HG02870 (cell line): ENCODE results near the gene RTN1.
A peak's percentile ranks its signal among the peaks of the same experiment; 100 is the strongest.
"Not testable (repeated sequence)": the region's sequence is repeated elsewhere in the genome, so short reads cannot be mapped to it uniquely, and the experiment has no call there.

Experiments
- ATAC-seq: cut with Tn5 transposase; IDR thresholded peaks from one replicate; pipeline ENCODE4 v1.9.1; 2021; ENCODE audit warnings: mild to moderate bottlenecking, moderate library complexity; ENCODE audit not compliant: unreplicated experiment

Gene RTN1

DNA sequence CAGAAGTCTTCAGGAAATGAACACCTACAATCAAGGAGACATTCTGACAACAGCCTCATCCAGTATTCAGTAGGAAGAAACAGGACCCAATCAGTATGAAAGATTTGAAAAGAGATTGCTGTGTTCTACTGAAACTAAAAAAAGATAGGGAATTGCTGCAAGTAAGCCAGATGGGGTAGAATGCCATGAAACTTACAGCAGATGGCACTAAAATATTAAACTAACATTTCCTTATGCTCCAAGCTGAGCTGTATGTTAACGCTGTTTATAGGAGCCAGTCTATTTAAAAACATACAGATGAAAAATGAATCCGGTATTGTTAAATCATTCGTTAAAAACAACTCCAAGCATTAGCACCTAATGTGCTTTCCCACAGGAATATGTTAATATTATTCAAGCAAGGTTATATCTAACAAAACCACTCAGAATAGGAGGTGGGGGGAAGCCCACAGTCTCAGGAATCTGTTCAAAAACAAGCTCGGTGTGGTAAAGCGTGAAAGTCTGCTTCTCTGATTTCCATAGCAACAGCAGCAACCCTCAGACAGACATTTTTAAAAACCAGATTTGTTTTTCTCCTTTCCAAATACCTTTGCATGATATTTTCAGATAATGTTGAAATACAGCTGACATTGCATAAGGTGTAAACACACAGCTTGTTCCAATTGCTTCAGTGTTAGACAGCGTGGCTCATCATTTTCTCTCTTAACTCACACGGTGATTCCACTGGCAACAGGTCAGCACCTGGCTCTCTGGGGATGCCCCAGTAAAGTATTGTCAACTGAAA lies 162.6 kb downstream of the RTN1 start:
- no peak for ATAC-seq

DNA sequence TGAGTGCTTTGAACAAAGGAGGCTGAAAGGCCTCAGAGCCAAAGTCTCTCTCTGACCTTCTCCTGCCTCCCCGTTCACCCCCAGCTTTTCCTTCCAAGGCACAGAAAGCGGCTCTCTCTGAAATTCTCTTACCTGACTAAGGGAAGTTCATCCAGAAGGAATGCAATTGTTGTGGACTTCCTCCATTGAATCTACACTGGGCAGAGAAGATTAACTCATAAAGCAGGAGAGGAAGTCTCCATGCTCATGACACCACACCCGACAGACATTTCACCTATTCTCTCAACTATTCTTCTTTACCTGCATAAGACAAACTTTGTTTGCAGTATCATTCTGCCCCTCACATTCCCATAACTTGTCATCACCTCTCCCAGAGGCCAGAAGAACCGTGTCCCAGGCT lies 164.7 kb downstream of the RTN1 start:
- ATAC-seq: no peak

- ATAC-seq: no peak
Measured at GRCh38 chr14:59705245-59705644, 165.3 kb downstream of the RTN1 start.

- ATAC-seq: no peak
Measured at GRCh38 chr14:59704054-59704645, 166.4 kb downstream of the RTN1 start.

- no peak for ATAC-seq
Measured at GRCh38 chr14:59699442-59699841, 171.1 kb downstream of the RTN1 start.

DNA sequence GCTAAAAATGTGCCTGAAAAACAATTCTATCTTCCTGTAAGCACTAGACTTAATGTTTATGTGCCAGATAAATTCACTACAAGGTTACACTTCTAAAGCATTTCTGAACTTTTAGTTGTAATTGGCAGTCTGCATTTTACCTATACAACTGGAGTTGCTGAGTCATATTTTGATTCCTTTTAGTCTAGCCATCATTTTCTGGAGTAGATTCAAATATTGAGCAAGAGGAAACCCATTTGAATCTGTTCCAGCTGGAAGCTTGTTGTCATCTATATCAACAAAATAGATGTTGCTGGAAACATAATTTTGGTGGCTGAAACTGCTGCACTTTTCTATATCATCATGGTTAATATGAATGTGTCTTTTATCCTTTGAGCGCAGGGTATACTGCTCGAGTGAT lies 171.8 kb downstream of the RTN1 start:
- no peak for ATAC-seq

DNA sequence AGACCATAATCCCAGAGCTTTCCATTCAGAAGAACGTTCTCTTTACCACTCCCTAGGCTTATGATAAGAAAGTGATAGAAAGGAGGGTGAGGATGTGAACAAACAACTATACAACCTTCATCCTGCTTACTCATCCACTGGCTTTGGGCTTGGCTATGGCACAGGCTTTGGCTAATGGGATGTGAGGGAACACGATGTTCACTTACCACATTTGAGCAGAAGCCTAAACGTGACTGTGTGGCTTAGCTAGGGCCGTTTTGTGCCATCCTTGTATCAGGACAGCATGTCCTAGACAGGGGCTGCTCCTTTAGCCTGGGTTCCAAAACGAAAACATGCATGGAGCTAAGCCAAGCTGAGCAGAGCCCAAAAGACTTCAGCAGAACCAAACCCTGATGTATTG lies 175.4 kb downstream of the RTN1 start:
- ATAC-seq: no peak

- ATAC-seq: no peak
Measured at GRCh38 chr14:59691266-59691665, 179.3 kb downstream of the RTN1 start.

- no peak for ATAC-seq
Measured at GRCh38 chr14:59690426-59690825, 180.2 kb downstream of the RTN1 start.

DNA sequence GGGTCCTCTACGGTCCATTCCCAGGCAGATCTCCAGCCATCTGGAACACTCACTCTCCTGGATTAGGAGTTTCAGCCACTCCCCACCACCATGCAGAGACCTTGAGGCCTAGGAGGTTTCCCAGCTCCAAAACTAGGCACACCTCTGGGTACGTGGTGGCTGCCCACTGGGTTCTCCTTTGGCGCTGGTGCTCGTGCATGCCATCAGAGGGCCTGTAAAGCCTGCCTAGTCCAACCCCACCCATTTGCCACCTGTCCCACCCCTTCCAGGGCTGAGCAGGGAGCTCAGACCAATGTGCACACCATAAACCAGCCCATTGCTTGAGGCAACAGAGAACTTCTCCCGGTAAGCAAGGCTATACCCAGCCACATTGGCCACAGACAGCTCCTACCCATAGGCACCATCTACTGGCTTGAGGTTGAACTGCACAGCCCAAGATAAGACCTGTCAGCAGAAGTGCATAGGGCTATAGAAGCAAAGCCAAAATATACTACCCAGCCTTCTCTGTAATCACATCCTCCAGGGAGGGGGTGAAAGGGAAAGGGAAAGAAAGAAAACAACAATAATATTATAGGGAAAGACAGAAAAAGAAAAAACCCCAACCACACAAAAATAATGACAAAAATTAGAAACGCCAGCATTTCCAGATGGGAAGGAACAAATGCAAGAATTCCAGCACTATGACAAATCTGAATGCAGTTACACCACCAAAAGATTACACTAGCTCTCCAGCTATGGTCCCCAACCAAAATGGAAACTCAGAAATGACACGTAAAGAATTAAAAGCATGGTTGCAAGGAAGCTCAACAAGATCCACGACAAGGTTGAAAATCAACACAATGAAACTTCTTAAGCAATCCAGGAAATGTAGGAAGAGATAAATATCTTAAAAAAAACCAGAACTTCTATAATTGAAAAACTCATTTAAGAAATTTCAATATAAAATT lies 182.1 kb downstream of the RTN1 start:
- ATAC-seq: peak; percentile 99

DNA sequence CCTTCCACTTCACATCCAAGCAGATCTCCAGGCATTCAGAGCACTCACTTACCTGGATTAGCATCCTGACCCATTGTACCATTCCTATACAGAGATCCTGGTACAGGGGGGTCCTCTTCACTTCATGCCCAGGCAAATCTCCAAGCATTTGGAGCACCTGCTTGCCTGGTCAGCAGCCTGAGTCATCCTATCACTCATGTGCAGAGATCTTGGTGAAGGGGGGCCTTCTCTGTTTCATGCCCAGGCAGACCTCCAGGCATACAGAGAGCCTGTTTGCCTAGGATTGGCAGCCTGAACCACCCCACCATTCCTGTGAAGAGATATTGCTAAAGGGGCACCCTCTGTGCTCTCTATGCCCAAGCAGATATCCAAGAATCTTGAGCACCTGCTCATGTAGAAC lies 182.9 kb downstream of the RTN1 start:
- no peak for ATAC-seq

- ATAC-seq: no peak
Measured at GRCh38 chr14:59679872-59680271, 190.7 kb downstream of the RTN1 start.

GRCh38 chr14:59678352-59678751 lies 192.2 kb downstream of the RTN1 start:
- no peak for ATAC-seq

GRCh38 chr14:59677771-59678231 lies 192.8 kb downstream of the RTN1 start:
- ATAC-seq: no peak

DNA sequence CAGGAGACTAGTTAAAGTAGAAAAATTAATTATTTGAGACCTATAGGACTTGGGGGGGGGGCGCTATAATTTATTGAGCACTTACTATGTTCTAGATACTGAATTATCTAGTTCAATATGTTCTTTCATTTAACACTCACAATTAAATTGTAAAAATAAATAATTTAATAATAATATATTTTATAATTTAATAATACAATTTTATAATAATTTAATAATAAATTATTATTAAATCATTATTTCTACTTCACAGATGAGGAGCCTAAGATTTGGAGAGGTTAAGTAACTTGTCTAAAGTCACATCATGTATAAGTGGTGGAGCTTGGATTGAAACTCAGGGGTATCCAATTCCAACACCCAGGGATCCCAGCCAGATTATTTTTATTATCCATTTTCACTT lies 195.2 kb downstream of the RTN1 start:
- no peak for ATAC-seq

DNA sequence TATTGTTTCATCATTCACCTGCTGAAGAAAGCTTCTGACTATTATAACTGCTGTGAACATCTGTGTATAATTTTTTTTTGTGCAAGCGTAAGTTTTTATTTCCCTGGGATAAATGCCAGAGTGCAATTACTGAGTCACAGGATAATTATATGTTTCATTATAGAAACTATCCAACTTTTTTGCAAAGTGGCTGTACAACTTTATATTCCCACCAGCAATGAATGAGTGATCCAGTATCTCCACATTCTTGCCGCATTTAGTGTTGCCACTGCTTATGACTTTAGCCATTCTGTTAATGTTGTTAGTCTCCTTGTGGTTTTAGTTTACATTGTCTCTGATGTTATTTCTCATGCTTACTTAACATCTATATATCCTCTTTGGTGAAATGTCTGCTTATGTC lies 205.8 kb downstream of the RTN1 start:
- ATAC-seq: no peak

GRCh38 chr14:59657769-59658168 lies 212.8 kb downstream of the RTN1 start:
- no peak for ATAC-seq

GRCh38 chr14:59656473-59656872 lies 214.1 kb downstream of the RTN1 start:
- ATAC-seq: no peak

GRCh38 chr14:59654131-59654530 lies 216.4 kb downstream of the RTN1 start:
- not testable (repeated sequence) for ATAC-seq

DNA sequence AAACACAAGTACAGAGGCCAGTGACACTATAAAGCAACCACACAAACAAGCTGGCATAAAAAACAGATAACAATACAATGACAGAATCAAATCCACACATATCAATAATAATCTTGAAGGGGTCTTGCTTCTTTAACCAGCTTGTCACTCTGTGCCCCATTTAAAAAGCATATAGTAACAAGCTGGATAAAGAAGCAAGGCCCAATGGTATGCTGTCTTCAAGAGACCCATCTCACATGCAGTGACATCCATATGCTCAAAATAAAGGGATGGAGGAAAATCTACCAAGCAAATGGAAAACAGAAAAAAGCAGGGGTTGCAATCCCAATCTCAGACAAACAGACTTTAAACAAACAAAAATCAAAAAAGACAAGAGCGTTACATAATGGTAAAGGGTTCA lies 223.7 kb downstream of the RTN1 start:
- not testable (repeated sequence) for ATAC-seq

DNA sequence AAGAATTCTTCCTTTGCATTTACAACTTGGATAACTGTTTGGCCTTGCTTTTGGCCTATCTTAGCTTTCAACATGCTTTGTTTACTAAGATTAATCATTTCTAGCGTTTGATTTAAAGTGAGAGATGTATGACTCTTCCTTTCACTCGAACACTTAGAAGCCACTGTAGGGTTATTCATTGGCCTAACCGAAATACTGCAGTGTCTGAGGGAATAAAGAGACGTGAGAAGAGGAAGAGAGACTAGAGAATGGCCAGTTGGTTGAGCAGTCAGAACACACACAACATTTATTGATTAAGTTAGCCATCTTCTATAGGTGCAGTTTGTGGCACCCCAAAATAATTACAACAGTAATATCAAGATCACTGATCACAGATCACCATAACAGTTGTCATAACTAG lies 231.7 kb downstream of the RTN1 start:
- no peak for ATAC-seq
